GM18517 (cell line): ENCODE data around the gene FAM180A.

Source experiments
- ATAC-seq: cut with Tn5 transposase; IDR thresholded peaks from one replicate; pipeline ENCODE4 v1.9.1; 2021; ENCODE audit warnings: mild to moderate bottlenecking, moderate library complexity; ENCODE audit not compliant: unreplicated experiment

Gene FAM180A

GRCh38 chr7:135685306-135686084, 63.1 kb downstream of the FAM180A start:
- no peak for ATAC-seq

DNA sequence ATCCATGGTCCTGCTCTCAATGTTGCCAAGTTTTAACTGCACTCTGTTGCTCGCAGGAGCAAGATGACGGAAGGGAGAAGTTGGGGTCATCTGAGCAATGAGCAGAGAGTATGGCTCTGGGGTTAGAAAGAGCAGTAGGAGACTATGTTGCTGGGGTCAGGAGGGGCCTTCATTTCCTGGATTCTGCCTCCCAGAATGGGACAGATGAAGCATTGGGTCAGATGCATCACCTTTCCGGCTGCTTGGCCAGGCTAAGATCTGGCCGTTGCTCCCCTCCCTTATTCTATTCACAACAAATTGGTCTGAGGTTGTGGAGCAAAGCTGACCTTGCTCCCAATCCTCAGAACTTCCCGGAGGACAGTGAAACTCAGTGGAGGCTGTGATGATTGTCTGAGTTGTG, 63.9 kb downstream of the FAM180A start:
- no peak for ATAC-seq

DNA sequence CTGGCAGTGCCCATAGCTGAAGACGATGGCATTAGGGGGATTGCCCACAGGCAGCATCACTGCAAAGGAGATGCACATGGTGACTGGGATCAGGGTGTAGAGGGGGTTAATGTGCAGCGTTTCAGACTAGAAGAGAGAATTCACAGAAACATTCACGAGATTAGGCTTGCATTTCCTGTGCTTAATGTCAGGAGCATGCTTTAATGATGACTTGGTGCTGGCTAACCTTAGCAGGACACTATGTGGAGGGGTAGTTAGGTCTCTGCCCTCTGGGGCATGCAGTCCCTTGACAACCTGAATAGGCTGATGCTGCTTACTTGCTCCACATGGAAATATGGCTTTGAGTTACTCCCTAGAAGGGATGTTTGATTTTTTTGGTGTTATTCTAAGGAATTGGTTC, 64.5 kb downstream of the FAM180A start:
- ATAC-seq, result no peak

DNA sequence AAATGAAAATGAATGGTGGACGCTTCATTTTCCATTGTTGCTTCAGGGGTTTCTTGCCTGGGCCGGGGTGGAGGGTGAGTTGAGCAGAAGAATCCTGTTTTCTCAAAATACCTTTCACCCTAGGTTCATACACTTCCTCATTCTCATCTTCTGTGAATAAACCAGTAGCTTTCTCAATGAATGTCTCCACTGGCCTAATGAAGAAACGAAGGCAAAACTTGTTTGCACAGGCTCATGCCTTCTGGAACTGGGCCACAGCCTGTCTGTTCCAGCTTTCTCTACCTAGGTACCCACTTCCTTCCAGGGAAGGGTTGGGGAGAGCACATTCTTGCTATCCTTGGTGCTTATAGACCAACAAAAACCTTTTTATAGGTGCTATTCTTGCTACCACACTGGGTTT, 65.0 kb downstream of the FAM180A start:
- no peak for ATAC-seq

DNA sequence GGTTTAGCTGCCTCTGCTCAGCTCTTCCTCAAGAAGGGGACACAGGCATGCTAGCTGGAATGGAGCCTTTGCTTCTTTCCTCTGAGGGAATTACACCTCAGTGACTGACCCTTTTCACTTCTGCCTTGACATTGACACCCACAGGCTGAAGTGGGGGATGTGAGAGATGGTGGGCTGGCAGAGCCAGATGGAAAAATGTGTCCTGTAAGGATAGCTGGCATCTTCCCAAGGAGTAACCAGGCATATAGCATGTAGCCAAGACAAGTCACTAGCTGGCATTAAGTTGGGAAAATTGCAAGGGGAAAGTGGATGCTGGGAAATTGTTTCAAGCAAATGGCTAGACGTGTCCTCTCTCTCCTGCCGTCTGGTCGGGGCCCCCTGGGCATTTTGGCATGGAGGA, 66.4 kb downstream of the FAM180A start:
- ATAC-seq, result no peak

DNA sequence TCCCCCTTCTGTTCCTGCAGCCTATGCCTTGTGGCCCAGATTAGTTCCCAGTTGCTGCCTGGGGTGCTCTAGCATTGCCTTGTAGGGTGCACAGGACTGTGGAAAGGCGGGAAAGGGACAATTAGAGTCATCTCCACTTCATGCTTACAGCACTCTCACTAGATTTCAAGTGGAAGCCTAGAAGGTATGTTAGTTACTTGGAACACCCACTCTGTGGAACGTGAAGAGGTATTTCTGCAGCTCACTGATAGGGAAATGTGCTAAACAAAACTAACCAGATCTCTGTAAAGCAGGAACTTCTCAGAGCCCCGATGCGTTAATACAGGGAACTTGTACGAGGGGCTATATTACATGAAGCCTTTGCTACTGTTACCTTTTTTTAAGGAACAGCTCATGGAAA, 66.9 kb downstream of the FAM180A start:
- no peak for ATAC-seq
